NCI-H2196 treated with DMSO at 0.1 percent for 48 hours (cell line): ENCODE results near the gene CYSRT1.

Source experiments
- DNase-seq: peaks from one replicate; lab custom pipeline; 2025; ENCODE audit not compliant: unreplicated experiment; lab: John Stamatoyannopoulos, UW

CYSRT1 gene

DNA sequence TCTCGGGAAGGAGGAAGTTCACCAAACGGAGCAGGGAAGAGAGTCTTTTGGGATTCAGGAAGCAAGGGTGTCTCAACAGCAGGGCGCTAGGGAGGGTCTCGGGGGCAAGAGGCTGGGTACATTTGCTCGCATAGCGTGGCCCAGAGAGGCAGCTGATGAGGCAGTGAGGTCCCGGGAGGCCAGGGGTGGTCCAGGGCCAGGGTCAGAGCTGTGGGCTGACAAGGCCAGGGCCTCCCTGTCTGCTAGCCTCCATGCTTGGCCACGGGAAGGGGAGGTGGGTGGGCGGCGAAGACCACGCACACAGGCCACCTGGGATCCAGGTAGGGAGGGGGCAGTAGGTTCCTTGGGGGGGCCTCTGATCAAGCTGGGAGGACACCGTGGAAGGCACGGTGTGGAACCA, 13.4 kb upstream of the CYSRT1 start:
- DNase-seq, result no peak

DNA sequence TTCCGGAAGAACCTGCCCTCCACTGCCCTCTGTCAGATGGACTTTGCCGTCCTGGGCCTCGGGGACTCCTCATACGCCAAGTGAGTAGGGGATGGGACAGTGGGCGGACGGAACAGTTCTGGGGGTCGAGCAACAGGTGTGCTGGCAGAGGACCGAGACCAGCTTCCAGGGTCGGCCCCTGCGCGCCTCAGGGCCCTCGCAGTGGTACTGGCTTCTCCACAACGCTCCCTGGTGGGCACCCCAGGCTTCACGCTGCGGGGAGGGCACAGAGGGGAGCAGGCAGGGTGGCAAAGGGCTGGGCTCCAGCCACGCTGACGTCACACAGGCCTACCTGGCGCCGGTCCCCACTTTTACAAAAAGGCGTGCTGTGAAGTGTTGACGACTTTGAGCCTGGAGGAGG, 12.5 kb upstream of the CYSRT1 start:
- no peak for DNase-seq

DNA sequence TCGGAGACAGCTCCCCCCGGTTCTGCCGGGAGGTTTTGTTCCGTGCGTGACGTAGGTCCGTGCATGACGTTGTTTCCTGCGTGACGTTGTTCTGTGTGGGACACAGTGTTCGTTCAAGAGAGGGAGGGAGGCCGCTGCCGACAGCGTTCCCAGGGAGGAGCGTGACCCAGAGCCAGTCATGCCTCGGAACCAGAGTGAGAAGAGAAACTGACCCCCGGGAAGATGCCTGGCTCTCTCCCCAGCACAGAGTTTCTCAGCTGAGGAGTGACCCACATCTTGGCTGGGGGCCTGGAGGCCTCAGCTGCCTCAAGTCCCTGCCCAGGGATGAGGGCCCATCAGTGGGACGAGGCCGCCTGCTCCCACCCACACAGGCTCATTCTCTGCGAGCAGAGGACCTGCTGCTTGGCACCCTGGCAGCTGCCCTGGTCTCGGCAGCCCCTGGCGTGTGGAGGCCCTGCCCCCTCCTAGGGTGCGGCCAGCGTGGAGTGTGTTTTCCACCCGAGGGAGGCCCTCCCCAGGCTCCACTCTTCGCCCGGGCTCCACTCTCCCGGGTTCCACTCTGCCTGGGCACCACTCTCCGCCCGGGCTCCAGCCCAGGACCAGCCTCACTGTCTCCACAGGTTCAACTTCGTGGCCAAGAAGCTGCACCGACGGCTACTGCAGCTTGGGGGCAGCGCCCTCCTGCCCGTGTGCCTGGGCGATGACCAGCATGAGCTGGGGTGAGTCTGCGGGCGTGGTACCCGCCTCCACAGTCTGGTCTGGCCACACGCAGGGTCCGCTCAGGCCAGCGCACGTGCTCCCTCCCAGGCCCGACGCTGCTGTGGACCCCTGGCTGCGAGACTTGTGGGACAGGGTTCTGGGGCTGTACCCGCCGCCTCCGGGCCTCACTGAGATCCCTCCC, 11.6 kb upstream of the CYSRT1 start:
- no peak for DNase-seq

DNA sequence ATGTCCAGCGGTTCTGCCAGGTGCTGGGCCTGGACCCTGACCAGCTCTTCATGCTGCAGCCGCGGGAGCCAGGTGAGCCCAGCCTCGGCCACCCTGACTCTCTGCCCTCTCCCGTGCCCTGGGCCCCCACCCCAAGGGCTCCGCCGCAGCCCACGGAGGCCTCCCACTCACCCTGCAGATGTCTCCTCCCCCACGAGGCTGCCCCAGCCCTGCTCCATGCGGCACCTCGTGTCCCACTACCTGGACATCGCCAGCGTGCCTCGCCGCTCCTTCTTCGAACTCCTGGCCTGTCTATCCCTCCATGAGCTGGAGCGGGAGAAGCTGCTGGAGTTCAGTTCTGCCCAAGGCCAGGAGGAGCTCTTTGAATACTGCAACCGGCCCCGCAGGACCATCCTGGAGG, 10.4 kb upstream of the CYSRT1 start:
- DNase-seq, result no peak

DNA sequence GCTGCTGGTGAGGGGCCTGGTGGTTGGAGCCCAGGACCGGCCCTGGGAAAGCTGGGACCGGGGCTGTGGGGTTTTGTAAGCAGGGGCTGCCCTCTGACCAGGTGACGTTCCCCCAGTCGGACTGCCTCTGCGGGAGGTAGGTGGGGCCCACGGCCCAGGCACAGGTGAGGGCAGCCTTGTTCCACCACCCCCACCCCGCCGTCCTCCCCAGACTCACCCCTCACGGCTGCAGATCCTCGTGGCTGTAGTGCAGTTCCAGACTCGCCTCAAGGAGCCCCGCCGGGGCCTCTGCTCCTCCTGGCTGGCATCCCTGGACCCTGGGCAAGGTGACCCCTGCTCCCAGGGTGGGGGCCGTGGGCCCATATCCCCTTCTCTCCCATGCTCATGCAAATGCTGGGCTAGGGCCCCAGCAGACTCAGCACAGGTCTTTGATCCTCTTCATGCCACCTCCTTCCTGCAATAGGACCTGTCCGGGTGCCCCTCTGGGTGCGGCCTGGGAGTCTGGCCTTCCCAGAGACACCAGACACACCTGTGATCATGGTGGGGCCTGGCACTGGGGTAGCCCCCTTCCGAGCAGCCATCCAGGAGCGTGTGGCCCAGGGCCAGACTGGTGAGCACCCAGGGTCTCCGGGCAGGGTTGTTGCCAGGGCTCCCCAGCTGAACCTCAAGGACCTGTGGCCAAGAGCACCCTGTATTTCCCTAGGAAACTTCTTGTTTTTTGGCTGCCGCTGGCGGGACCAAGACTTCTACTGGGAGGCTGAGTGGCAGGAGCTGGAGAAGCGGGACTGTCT, 9.6 kb upstream of the CYSRT1 start:
- DNase-seq, result no peak

DNA sequence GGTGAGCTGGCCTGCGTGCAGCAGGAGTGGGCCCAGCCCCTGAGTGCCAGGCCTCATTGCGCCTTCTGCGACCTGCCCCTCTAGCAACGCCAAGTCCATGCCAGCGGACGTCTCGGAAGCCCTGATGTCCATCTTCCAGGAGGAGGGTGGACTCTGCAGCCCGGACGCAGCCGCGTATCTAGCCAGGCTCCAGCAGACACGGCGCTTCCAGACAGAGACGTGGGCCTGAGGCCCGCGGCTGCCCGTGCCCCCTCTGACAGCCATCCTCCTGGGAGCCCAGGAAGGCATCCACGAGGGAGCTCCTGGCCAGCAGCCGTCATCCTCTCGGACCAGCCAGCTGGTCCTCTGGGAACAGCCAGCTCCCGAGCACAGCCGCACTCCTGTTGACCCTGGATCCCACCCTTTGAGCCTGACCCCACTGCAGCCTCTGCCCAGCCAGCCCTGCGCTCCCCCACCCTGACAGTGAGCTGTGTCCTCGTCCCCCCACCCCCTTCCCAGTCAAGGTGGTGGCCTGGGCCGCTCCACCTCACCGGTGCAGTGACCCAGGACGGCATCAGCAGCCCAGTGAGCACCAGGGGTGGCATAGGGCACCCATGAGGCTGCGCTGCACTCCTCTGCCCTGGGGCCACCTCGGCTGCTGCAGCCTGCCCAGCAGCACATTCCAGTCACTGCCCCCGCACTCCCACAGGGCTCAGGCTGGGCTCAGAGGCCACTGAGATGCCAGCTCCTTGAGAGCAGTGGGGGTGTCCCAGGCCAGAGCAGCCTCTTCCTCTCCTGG, 8.6 kb upstream of the CYSRT1 start:
- DNase-seq, result no peak

DNA sequence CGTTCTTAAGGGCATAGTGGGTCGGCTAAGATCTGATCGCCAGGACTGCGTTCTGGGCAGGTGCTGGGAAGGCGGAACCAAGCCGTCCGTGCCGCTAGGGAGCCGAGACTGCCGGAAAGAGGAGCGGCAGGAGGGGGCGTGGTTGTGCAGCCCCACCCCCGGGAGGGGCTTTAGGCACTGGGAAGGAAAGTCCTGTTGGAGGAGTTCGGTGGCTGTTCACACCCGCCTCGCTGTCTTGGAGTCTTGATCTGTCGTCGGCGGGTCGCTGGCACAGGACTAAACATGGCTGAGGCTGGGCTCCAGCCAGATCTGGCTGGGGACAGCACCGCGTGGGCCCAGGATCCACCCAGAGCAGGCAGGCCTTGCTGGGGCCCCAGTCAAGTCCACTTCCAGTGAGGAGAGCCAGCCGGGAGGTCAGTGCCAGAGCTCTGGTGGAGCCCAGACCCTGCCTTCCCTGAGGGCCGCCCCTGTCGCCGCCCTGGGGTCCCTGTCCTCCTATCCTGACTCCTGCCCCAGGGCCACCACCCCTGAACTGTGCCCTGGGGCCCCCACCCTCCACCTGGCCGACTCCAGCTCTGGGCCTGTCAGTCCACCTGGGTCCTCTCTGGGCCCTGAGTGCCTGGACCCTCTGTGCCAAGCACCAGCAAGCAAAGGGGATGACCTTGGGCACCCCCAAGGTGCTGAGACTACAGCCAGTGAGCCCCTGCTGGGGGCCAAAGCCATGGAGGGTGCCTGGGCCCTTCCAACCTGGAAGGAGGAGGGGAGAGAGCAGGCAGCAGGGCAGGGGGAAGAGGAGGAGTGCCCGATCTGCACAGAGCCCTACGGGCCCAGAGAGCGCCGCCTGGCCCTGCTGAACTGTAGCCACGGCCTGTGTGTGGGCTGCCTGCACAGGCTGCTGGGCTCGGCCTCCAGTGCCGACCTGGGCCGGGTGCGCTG, 7.4 kb upstream of the CYSRT1 start:
- DNase-seq, result peak; percentile 84

DNA sequence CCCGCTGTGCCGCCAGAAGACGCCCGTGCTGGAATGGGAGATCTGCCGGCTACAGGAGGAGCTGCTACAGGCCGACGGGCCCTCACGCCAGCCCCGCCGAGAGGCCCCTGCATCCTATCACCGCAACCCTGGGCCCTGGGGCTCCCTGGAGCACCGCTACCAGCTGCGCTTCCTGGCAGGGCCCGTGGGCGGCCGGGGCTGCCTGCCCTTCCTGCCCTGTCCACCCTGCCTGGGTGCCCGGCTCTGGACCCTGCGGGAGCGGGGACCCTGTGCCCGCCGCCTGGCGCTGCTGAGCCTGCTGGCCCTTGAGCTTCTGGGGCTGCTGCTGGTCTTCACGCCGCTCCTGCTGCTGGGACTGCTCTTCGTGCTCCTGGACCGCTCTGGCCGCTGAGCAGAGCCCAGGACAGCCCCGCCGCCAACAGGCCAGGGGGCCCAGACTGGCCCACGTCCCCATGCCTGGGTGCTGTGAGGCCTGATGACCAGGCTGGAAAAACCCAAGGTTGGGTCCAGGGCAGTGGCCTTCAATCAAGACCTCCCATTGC, 6.7 kb upstream of the CYSRT1 start:
- no peak for DNase-seq

DNA sequence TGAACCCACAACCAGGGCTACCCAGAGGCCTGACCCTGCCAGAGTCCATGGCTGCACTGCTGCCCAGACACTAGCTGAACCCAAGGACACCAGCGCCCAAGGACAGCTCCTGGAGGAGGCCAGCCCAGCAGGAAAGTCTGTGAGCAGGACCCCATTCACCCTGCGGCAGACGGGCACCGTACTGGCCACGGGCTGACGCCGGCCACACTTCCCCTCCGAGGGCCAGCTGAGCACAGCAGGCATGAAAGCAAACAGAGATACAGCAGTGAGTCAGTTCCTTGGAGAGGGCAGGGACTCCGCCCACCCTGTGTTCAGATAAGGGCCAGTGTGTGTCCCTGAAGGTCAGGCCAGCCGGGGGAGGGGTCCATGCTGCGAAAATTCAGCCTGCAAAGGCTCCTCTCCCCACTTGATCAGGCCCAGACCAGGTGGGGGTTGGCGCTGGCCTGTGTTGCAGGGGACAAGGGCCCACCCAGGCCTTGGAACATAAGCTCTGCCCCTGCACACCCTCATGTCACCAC, 6.2 kb upstream of the CYSRT1 start:
- DNase-seq, result peak; percentile 55

DNA sequence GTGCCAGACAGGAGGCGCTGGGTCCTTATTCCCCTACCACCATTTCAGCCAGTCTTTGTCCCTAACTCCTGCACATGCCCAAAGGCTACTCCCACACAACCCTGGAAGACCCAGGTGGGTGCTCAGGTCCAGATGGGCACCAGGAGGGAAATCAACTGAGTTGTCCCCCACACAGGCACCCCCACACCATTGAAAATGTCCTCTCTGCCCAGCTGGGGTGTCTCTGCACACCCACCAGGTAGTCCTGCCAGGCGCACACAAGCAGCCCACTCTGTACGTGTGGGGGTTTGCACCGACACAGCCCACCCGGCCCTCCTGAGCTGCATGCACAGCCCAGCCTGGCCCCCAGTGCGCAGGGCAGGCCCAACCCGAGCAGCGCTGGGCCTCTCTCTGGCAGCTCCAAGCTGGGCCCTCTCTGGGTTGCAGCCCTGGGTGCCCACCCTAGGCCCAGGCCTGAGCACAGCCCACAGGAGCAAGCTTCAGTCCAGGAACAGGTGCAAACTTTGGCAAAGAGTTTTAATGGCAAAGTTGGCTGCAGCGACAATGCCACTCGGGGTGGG, 5.1 kb upstream of the CYSRT1 start:
- DNase-seq, result no peak

DNA sequence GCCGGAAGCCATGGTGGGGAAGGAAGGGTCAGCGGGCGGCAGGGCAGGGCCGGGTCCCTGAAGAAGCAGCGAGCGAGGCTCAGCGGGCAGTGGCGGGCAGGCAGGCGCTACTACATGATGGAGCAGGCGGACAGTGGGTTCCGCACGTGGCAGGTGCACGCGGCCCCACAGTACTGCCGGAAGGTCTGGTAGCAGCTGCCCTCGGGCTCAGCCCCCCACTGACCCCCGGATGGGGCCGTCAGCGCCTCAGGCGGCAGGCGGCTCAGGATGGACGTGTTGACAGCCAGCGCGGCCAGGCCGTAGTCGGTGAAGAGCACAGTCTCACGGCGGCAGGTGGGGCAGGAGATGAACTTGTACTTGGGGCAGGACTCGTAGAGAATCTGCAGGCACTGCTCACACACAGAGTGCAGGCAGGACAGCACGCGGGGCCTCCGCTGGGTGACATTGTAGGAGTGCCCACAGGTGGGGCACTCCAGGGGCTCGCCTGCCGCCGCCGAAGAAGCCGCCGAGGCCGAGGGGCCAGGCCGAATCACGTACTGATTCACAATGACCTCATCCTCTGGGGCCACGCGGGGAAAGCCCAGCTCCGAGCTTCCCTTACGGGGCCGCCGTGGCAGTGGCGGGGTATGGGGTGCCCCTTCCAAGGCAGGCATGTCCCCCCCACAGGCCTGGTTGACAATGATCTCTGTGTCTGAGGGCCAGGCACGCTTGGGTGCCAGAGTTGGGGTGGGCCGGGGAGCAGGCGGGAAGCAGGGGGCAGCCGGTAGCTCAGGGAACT, 4.5 kb upstream of the CYSRT1 start:
- no peak for DNase-seq

DNA sequence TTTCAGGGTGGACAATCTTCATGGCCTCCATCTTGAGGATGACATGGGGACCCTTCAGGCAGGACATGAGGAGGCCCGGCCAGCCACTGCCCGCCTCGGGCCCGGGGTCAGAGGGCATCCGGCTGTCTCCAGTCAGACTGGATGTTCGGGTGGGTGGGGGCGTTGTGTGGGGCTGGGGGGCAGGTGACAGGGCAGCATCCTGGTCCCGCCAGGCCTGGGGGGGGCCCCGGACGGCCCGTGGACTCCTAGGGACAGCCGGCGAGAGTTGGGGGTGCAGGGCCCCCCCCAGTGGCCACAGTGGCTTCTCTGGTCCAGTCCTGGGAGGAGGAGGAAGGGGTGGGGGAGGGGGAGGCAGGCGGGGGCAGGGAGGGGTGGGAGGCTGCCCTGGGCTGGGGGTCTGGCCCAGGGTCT, 3.9 kb upstream of the CYSRT1 start:
- DNase-seq, result no peak

DNA sequence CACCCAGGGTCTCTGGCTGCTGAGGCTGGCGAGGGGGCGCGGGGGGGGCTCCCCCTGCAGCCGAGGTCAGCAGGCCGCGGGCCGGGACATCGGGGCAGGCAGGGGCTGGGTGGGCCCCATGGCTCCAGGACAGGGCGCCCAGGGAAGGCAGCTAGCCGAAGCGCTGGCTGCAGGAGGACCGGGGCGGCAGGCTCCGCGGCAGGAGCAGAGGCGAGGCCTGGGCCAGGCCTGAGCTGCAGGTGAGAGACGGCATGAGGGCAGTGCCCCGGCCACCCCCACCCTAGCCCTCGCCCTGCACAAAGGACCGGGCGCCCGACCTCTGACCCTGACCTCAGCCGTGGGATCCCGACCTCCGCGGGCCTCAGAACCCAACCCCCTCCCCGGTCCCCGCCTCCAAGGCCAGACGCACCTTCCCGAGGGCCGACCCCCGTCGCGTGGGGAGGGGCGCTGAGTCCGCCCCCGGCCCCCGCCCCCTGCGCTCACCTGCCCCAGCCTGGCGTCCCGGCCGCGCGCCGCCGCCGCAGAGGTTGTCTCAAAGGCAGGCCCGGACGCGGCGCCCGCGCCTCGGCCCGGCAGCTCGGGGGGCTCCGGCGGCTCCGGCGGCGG, 3.4 kb upstream of the CYSRT1 start:
- DNase-seq, result no peak

DNA sequence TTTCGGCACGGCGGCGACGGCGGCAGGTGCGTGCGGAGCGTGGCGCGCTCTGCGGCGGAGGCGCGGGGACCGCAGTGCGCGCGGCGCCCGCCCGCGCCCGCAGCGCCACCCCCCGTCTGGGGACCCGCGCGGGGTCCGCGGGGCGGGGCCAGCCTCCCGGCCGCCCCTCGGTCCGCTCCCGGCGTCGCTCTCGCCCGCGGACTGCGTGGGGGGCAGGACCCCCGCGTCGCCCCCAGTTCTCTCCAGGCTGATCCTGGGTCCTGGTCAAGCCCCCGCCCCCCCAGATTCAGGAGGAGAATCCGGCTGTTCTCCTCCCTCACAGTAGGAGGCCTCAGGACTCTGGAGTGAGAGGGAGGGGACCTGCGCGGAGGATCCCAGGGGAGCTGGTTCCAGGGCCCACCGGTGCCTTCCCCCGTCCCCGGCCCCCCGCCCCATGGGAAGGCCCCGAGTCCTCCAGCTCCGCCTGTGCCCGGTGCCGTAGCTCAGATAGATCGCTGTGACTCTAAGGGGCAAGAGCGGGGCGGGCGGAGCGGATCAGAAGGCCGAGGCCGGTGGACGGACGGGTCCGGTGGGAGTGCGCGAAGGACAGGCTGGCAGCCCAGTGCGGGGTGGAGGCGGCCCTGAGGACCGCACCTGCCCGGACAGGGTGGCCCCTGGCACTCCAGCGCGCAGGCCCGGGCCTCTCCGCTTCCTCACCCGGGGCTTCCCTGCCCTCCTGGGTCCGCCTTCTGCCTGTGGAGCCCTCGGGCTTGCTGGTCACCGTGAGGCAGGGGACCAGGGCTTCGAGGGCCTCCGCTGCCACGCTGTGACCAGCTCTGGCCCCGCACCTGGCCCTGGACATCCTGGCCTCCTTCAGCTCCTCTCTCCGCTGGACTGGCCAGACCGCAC, 2.5 kb upstream of the CYSRT1 start, which contains the start of gene RNF208:
TSS of gene RNF208 (minus strand) at position 51 of the 888 bp plus-strand sequence. CDS start 1,028 bp downstream, outside the sequence.
- no peak for DNase-seq

DNA sequence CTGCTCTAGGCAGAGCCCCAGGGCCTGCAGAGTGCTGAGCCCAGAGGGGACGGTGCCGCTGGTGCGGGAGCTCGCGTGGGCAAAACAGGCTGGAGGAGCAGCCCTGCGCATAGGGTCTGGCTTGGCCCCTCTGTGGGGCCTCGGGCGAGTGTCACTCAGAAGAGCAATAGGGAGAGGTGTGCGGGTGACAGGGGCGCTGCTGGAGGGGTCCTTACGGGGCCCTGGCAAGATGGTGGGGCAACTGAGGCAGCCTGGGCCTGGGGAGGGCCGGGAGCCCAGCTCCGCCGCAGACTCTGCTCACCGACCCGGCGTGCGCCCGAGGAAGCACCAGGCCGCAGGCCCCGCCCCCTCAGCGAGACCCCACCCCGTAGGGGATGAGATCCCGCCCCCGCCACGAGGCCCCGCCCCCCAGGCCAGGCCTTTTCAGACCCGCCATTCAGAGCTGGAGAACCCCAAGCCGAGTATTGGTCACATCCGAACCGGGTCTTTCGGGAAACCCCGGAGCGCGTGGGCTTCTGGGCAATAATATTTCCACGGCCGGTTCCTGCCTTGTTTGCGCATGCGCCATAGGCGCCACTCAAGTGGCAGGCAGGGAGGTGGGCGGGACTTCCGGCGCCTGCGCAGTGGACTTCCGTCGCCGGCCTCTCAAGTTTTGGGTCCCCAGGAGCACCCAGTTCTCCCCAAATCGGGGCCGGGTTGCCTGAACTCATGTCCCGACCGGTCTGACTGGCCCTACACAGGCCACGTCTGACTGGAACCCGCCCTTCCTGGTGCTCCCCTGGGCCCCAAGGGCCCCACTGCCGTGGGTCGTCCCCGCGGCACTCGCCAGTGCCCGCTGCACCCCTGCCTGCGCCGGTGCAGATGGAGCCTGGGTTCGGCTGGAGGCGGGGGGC, 1.6 kb upstream of the CYSRT1 start:
- peak; percentile 94 for DNase-seq

DNA sequence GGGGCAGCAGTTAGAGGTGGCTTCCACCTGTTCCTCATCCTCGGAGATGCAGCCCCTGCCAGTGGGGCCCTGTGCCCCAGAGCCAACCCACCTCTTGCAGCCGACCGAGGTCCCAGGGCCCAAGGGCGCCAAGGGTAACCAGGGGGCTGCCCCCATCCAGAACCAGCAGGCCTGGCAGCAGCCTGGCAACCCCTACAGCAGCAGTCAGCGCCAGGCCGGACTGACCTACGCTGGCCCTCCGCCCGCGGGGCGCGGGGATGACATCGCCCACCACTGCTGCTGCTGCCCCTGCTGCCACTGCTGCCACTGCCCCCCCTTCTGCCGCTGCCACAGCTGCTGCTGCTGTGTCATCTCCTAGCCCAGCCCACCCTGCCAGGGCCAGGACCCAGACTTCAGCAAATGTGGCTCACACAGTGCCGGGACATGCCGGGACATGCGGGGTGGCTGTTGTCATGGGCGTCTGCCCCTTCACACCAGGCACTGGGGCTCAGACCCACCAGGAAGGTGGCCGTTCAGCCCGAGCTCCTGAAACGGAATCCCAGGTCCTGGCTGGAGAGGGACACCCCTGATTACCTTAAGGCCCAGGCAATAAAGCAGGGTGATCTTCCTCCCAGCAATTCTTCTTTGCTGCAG, 841 bp downstream of the CYSRT1 start:
- no peak for DNase-seq
